Testis (tissue), 2 donors: ENCODE data around the gene VWA1.

Source experiments
- CTCF ChIP-seq, 3 experiments: fragments of 450-650 bp in 2 of 3; fragments of 200-600 bp in 1 of 3; sonication (generic) in 1 of 3; IDR thresholded peaks; one replicate each; pipeline ENCODE4 v1.5.1; 2016 to 2019; ENCODE audit warnings: antibody characterized with exemption in 3 of 3, mild to moderate bottlenecking in 2 of 3, moderate library complexity in 1 of 3
- POLR2A ChIP-seq: fragments of 450-650 bp; IDR thresholded peaks from one replicate; pipeline ENCODE4 v1.6.1; 2017; ENCODE audit warnings: antibody characterized with exemption, mild to moderate bottlenecking, moderate library complexity

GRCh38 chr1:1470626-1471388 is 35.3 kb downstream of the VWA1 start:
- no peak for TF ChIP-seq CTCF (IDR thresholded peaks at IDR 0.05)
- no peak for TF ChIP-seq POLR2A
